SK-N-MC (cell line): ENCODE data around the gene PLEKHJ1.
"Not testable (repeated sequence)": the region's sequence is repeated elsewhere in the genome, so short reads cannot be mapped to it uniquely, and the experiment has no call there.

Source experiments
- EZH2 ChIP-seq: fragments of 200-600 bp; sonication (generic); IDR thresholded peaks from one replicate; pipeline ENCODE4 v1.6.1; 2017; ENCODE audit warnings: antibody characterized with exemption
- FOXP2 ChIP-seq: optimal IDR thresholded peaks from 2 replicates; pipeline ENCODE3; 2011; ENCODE audit warnings: mild to moderate bottlenecking, moderate library complexity; ENCODE audit not compliant: insufficient read depth; ENCODE audit errors: extremely low read length, control extremely low read depth
- POLR2AphosphoS5 ChIP-seq: IDR thresholded peaks from 2 replicates; pipeline ENCODE4 v1.6.1; 2012; ENCODE audit warnings: mild to moderate bottlenecking, low read depth, low read length, borderline replicate concordance

- not testable (repeated sequence) for TF ChIP-seq EZH2, FOXP2, POLR2AphosphoS5
Measured at GRCh38 chr19:2281265-2282061, 45.3 kb upstream of the PLEKHJ1 start.
